ENCODE results near the gene LRMDA. TPM values are rescaled to one million over a fixed set of nuclear protein-coding genes. Genes with fewer than 3 reads are reported as not detected.

LRMDA gene
- total and polyA plus RNA-seq, 2 donors (not counting 1 experiment from before 2014, with no cell fraction given): 0.12 TPM; not detected in 1

DNA sequence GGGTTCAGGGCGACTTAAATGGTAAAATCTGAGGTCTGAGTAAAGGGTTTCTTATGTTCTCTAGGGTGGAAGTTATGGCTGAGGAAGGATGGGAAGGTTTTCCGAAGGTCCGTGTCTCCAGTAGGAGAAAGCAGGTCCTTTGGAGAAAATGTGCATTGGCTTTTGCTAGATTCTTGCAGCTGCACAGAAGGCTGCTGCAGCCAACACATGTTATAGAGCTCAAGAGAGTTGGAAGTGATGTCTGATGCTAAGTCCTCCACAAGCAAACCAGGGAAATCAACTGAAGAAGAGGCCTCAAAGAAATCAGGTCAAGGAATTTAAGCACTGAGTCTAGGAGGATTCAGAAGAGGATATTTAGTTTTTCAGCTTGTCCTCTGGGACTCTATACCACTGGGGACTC, 404.6 kb downstream of the LRMDA start:
- H3K4me3 ChIP-seq (ENCODE audit: control extremely low read depth in 1 of 5, extremely low read depth in 1 of 5, insufficient read depth in 1 of 5, low read depth in 2 of 5, low read length in 4 of 5): no peak overlapping the region
- POLR2A ChIA-PET: no interaction called here
- H3K9ac ChIP-seq (ENCODE audit: low read length): no peak overlapping the region
- CTCF ChIA-PET: no interaction called here
- 92% methylated on average over 2 of the region's 3 CpGs for WGBS (ENCODE audit: insufficient coverage)
- H3K4me1 ChIP-seq (ENCODE audit: control insufficient read depth in 2 of 2, insufficient read depth in 2 of 2, low read length in 2 of 2): no peaks in the 10 kb centered on the region
- H4K20me1 ChIP-seq (ENCODE audit: control insufficient read depth, insufficient read depth, low read length, poor library complexity, severe bottlenecking): no peaks in the 10 kb centered on the region
- H3K79me2 ChIP-seq (ENCODE audit: control insufficient read depth, insufficient read depth, low read length): no peaks in the 10 kb centered on the region
- ATAC-seq (ENCODE audit: low read depth) (no peak), DNase-seq (no peak)
- Mint-ChIP-seq H3K9me3 (ENCODE audit: insufficient read depth) (no peaks in the 10 kb centered on the region), H3K4me3 (no peak overlapping the region), H3K4me1 (no peaks in the 10 kb centered on the region), H3K27me3 (peaks cover 10% of the 10 kb centered on the region), H3K27ac (no peak overlapping the region)
- no peak overlapping the region for H3K27ac ChIP-seq (ENCODE audit: low read length in 2 of 2)
- TF ChIP-seq EZH2 (IDR thresholded peaks at IDR 0.05; ENCODE audit: borderline replicate concordance, insufficient read depth, low read depth, low read length, poor library complexity, severe bottlenecking): no peak
- TF ChIP-seq, protein P1, sequence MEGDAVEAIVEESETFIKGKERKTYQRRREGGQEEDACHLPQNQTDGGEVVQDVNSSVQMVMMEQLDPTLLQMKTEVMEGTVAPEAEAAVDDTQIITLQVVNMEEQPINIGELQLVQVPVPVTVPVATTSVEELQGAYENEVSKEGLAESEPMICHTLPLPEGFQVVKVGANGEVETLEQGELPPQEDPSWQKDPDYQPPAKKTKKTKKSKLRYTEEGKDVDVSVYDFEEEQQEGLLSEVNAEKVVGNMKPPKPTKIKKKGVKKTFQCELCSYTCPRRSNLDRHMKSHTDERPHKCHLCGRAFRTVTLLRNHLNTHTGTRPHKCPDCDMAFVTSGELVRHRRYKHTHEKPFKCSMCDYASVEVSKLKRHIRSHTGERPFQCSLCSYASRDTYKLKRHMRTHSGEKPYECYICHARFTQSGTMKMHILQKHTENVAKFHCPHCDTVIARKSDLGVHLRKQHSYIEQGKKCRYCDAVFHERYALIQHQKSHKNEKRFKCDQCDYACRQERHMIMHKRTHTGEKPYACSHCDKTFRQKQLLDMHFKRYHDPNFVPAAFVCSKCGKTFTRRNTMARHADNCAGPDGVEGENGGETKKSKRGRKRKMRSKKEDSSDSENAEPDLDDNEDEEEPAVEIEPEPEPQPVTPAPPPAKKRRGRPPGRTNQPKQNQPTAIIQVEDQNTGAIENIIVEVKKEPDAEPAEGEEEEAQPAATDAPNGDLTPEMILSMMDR (IDR thresholded peaks at IDR 0.05): no peak
- H3K27me3 ChIP-seq (replicated peaks in 1 of 4; ENCODE audit: control extremely low read depth in 1 of 4, control insufficient read depth in 3 of 4, insufficient read depth in 4 of 4, low read length in 3 of 4): no peaks in the 10 kb centered on the region
- H3K4me2 ChIP-seq (replicated peaks; ENCODE audit: low read depth, low read length, poor library complexity, severe bottlenecking): no peak overlapping the region
- no peak overlapping the region for H2AFZ ChIP-seq (ENCODE audit: insufficient read depth, low read depth, low read length, poor library complexity, severe bottlenecking)
- H3K9me3 ChIP-seq (ENCODE audit: control extremely low read depth in 1 of 3, control insufficient read depth in 2 of 3, insufficient read depth in 1 of 3, low read length in 2 of 3): peaks cover 0 to 9% (median 0%) of the 10 kb centered on the region in 3 donors
- no peaks in the 10 kb centered on the region for H3K36me3 ChIP-seq (replicated peaks in 1 of 2; ENCODE audit: control extremely low read depth in 1 of 2, control insufficient read depth in 1 of 2, extremely low read depth in 1 of 2, insufficient read depth in 2 of 2, low read length in 1 of 2)
- intact Hi-C loops (cut with micrococcal nuclease): loop anchor here (10.0 kb wide), 1 partner anchor 61 kb away; no protein-coding TSS in a partner anchor

DNA sequence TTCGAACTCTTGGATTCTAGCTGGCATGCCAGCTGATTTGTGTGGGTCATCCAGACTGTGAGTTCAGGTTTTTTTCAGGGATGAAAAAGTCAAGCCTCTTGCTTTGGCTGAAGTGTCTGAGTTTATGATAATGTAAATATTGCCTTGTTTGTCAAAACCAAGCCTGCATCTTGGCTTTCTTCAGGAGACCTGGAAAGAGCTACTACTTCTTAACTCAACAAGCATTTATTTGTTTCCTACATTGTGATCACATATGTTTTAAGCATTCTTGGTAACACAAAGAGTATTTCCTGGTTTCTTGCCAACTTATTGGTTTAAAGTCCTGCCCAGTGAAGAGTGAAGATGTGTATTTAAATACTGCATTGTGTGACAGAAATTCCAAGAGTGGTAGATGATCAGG, 407.1 kb downstream of the LRMDA start:
- H3K4me1 Mint-ChIP-seq: no peaks in the 10 kb centered on the region
- no peak overlapping the region for H3K27ac Mint-ChIP-seq
- CTCF ChIA-PET: no interaction called here
- ATAC-seq (ENCODE audit: low read depth): no peak
- no peaks in the 10 kb centered on the region for H3K4me1 ChIP-seq (ENCODE audit: control insufficient read depth in 2 of 2, insufficient read depth in 2 of 2, low read length in 2 of 2)
- DNase-seq: no peak
- no peak overlapping the region for H3K4me2 ChIP-seq (replicated peaks; ENCODE audit: low read depth, low read length, poor library complexity, severe bottlenecking)
- POLR2A ChIA-PET: no interaction called here
- intact Hi-C loops (cut with micrococcal nuclease): loop anchor here (10.0 kb wide), 1 partner anchor 64 kb away; no protein-coding TSS in a partner anchor
- H3K27me3 ChIP-seq (replicated peaks in 1 of 4; ENCODE audit: control extremely low read depth in 1 of 4, control insufficient read depth in 3 of 4, insufficient read depth in 4 of 4, low read length in 3 of 4): peaks cover 0 to 4% (median 0%) of the 10 kb centered on the region in 4 experiments
- TF ChIP-seq, protein P1 (IDR thresholded peaks at IDR 0.05): no peak
- no peak for TF ChIP-seq EZH2 (IDR thresholded peaks at IDR 0.05; ENCODE audit: borderline replicate concordance, insufficient read depth, low read depth, low read length, poor library complexity, severe bottlenecking)
- no peaks in the 10 kb centered on the region for H3K9me3 ChIP-seq (ENCODE audit: control extremely low read depth in 1 of 3, control insufficient read depth in 2 of 3, insufficient read depth in 1 of 3, low read length in 2 of 3)
- no peak overlapping the region for H3K4me3 Mint-ChIP-seq
- no peaks in the 10 kb centered on the region for H3K9me3 Mint-ChIP-seq (ENCODE audit: insufficient read depth)
- no peaks in the 10 kb centered on the region for H4K20me1 ChIP-seq (ENCODE audit: control insufficient read depth, insufficient read depth, low read length, poor library complexity, severe bottlenecking)
- no peak overlapping the region for H3K9ac ChIP-seq (ENCODE audit: low read length)
- H3K4me3 ChIP-seq (ENCODE audit: control extremely low read depth in 1 of 5, extremely low read depth in 1 of 5, insufficient read depth in 1 of 5, low read depth in 2 of 5, low read length in 4 of 5): no peak overlapping the region
- no peaks in the 10 kb centered on the region for H3K36me3 ChIP-seq (replicated peaks in 1 of 2; ENCODE audit: control extremely low read depth in 1 of 2, control insufficient read depth in 1 of 2, extremely low read depth in 1 of 2, insufficient read depth in 2 of 2, low read length in 1 of 2)
- H3K79me2 ChIP-seq (ENCODE audit: control insufficient read depth, insufficient read depth, low read length): no peaks in the 10 kb centered on the region
- peaks cover 10% of the 10 kb centered on the region for H3K27me3 Mint-ChIP-seq
- no peak overlapping the region for H3K27ac ChIP-seq (ENCODE audit: low read length in 2 of 2)
- WGBS (ENCODE audit: insufficient coverage): no CpG with 5 or more reads among the region's 1 CpG
- no peak overlapping the region for H2AFZ ChIP-seq (ENCODE audit: insufficient read depth, low read depth, low read length, poor library complexity, severe bottlenecking)
